Measurements from ENCODE around the gene TENT5C.

GRCh38 chr1:117586337-117586736 lies 19.5 kb upstream of the TENT5C start:
- TF ChIP-seq, protein P1, sequence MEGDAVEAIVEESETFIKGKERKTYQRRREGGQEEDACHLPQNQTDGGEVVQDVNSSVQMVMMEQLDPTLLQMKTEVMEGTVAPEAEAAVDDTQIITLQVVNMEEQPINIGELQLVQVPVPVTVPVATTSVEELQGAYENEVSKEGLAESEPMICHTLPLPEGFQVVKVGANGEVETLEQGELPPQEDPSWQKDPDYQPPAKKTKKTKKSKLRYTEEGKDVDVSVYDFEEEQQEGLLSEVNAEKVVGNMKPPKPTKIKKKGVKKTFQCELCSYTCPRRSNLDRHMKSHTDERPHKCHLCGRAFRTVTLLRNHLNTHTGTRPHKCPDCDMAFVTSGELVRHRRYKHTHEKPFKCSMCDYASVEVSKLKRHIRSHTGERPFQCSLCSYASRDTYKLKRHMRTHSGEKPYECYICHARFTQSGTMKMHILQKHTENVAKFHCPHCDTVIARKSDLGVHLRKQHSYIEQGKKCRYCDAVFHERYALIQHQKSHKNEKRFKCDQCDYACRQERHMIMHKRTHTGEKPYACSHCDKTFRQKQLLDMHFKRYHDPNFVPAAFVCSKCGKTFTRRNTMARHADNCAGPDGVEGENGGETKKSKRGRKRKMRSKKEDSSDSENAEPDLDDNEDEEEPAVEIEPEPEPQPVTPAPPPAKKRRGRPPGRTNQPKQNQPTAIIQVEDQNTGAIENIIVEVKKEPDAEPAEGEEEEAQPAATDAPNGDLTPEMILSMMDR (conservative IDR thresholded peaks at IDR 0.05; ENCODE audit: low read length), result no peak
- TF ChIP-seq EZH2phosphoT487 (IDR thresholded peaks at IDR 0.05; ENCODE audit: borderline replicate concordance), result no peak
